Ascending aorta (tissue), 2 donors: ENCODE measurements around the gene ARHGAP45. TPM values are rescaled to one million over a fixed set of nuclear protein-coding genes. Genes with fewer than 3 reads are reported as not detected.
"Not testable (repeated sequence)": the region's sequence is repeated elsewhere in the genome, so short reads cannot be mapped to it uniquely, and the experiment has no call there.

Experiments
- DNase-seq, 2 donors: peaks; one replicate each; pipeline ENCODE4 v3.0.0-alpha.2; 2019; ENCODE audit warnings: low spot score in 2 of 2
- H3K27ac ChIP-seq, 2 donors: fragments of 200-600 bp; sonication (generic); one replicate each; pipeline ENCODE4 v1.5.1; 2016 to 2017; ENCODE audit warnings: mild to moderate bottlenecking in 1 of 2
- H3K27me3 ChIP-seq: fragments of 200-600 bp; sonication (generic); one replicate; pipeline ENCODE4 v1.5.1; 2017
- H3K36me3 ChIP-seq, 2 donors: fragments of 200-600 bp; sonication (generic); one replicate each; pipeline ENCODE4 v1.5.1; 2016
- H3K4me1 ChIP-seq, 2 donors: fragments of 200-600 bp; sonication (generic); one replicate each; pipeline ENCODE4 v1.5.1; 2016 to 2017; ENCODE audit warnings: mild to moderate bottlenecking in 1 of 2
- H3K4me3 ChIP-seq, 2 donors: fragments of 200-600 bp; sonication (generic); one replicate each; pipeline ENCODE4 v1.5.1; 2016 to 2017; ENCODE audit warnings: mild to moderate bottlenecking in 1 of 2
- H3K9me3 ChIP-seq, 2 donors: fragments of 200-600 bp; sonication (generic); one replicate each; pipeline ENCODE4 v1.5.1; 2016
- CTCF ChIP-seq, 3 experiments: fragments of 200-600 bp in 2 of 3; fragments of 450-650 bp in 1 of 3; sonication (generic) in 2 of 3; IDR thresholded peaks; one replicate each; pipeline ENCODE4 v1.5.1; 2016 to 2019; ENCODE audit warnings: antibody characterized with exemption in 3 of 3, mild to moderate bottlenecking in 1 of 3, moderate library complexity in 1 of 3
- intact Hi-C: fragments of 100-400 bp; cut with DNase I; formaldehyde crosslinking; loops from one replicate; pipeline ENCODE4 v1.15.1; 2023
- total RNA-seq: library from RNA; depleted of rRNA; stranded (reverse); fragments of >200 nt; gene quantifications from one replicate; pipeline ENCODE4 v1.1.0, GENCODE V29; 2016

ARHGAP45 gene
- total RNA-seq, 1 donor from 2014 or later, result 66.5 TPM

DNA sequence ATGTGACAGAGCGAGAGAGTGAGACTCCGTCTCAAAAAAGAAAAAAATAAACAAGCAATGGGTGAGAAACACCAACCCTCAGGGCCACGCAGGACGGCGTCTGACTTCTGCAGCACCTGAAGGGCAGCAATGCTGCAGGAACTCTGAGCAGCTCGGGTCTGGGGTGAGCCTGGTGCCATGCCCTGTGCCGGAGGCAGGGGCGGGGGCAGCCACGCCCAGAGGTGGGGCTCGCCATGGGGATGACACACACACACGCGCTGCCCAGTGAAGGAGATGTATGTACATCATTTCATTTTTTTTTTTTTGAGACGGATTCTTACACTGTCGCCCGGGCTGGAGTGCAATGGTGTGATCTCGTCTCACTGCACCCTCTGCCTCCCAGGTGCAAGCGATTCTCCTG lies 61.1 kb downstream of the ARHGAP45 start:
- no peaks in the 10 kb centered on the region for H3K27me3 ChIP-seq
- no peaks in the 10 kb centered on the region for H3K9me3 ChIP-seq
- H3K36me3 ChIP-seq, result peaks cover 31 to 42% of the 10 kb centered on the region in 2 donors
- intact Hi-C loops, result no loop called here
- peaks cover 8 to 39% of the 10 kb centered on the region in 2 donors for H3K4me1 ChIP-seq
- H3K27ac ChIP-seq, result no peak overlapping the region
- no peak for TF ChIP-seq CTCF (IDR thresholded peaks at IDR 0.05)
- DNase-seq, result no peak
- no peak overlapping the region for H3K4me3 ChIP-seq

DNA sequence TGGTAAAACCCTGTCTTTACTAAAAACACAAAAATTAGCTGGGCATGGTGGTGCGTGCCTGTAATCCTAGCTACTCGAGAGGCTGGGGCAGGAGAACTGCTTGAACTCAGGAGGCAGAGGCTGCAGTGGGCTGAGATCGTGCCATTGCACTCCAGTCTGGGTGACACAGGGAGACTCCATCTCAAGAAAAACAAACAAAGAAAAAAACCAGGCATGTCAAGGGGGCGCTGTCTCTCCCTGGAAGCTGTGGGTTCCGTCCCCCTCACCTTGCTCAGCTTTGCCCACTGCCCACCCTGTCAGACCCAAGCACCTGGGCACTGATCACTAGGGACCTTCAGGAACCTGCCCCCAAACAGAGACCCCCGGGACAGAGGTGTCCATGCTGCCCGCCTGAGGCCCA lies 62.1 kb downstream of the ARHGAP45 start:
- H3K9me3 ChIP-seq, H3K27me3 ChIP-seq, DNase-seq, H3K4me3 ChIP-seq, intact Hi-C loops: not testable (repeated sequence)
- Histone ChIP-seq H3K4me1 (peaks cover 8 to 44% of the 10 kb centered on the region in 2 donors), H3K27ac (peak overlapping the region in 1 of 2 donors; percentile 41), H3K36me3 (peaks cover 22 to 33% of the 10 kb centered on the region in 2 donors)

GRCh38 chr19:1129535-1129934 lies 62.6 kb downstream of the ARHGAP45 start:
- intact Hi-C loops, result no loop called here

GRCh38 chr19:1130771-1131717 lies 64.1 kb downstream of the ARHGAP45 start:
- DNase-seq, result no peak
- intact Hi-C loops, result loop anchor here (1.0 kb wide), 1 partner anchor 24 kb away; no protein-coding TSS in a partner anchor
- TF ChIP-seq CTCF (IDR thresholded peaks at IDR 0.05), result no peak

More at GRCh38 chr19:1129535-1129934, 62.6 kb downstream of the ARHGAP45 start:
- Histone ChIP-seq H3K27ac (peak overlapping the region; percentile 4 to 41), H3K4me1 (peaks cover 8 to 44% of the 10 kb centered on the region in 2 donors), H3K27me3 (no peaks in the 10 kb centered on the region), H3K9me3 (no peaks in the 10 kb centered on the region), H3K4me3 (no peak overlapping the region), H3K36me3 (peaks cover 17 to 28% of the 10 kb centered on the region in 2 donors)
- no peak for DNase-seq
- TF ChIP-seq CTCF (IDR thresholded peaks at IDR 0.05), result no peak

DNA sequence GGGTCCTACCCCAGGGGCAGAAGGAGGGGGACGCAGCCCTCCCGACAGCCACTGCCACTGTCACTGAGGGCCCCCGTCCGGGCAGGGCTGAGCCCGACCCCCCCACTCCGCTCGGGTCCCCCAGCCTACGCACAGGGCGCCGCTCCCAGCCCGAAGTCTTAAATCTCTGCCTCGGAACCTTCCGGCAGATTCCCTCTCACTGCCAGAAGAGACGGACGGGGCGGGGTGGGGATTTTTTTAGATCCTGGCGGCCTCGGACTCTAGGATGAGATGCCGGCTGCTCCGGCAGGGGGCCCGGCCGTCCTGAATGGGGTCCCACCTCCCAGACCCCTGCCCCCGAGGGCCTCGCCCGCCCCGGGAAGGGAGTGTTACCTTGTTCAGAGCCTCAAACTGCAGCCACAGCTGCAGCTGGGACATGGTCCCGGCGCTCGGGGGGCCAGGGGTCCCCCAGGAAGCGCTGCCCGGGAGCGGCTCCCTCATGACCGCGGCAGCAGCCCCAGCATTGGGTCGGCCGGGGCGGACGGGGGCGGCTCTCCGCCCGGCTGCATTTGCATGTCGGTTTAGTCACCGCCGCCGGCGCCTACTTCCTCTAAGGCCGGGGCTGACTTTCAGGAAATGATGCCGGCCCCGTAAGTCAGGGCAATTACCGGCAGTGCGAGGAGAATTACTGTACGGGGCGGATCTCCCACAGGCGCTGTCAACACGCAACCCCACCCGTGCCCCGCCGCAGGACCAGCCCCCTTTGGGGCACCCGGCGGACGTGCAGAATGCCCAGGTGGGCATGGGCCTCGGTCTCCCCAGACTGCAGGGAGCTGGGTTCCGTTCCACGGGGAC lies 65.0 kb downstream of the ARHGAP45 start:
- intact Hi-C loops, result loop anchor here (1.0 to 2.0 kb wide), 3 partner anchors 20 to 41 kb away; no protein-coding TSS in a partner anchor
- no peaks in the 10 kb centered on the region for H3K9me3 ChIP-seq
- peak; percentile 5 to 40 (median 16) for TF ChIP-seq CTCF (IDR thresholded peaks at IDR 0.05)
- H3K27me3 ChIP-seq, result no peaks in the 10 kb centered on the region
- peak overlapping the region; percentile 91 to 96 for H3K27ac ChIP-seq
- H3K4me3 ChIP-seq, result peak overlapping the region; percentile 61 to 74
- peak; percentile 75 to 97 for DNase-seq
- peaks cover 8 to 10% of the 10 kb centered on the region in 2 donors for H3K36me3 ChIP-seq
- H3K4me1 ChIP-seq, result peaks cover 8 to 34% of the 10 kb centered on the region in 2 donors

More at GRCh38 chr19:1130771-1131717, 64.1 kb downstream of the ARHGAP45 start:
- H3K4me3 ChIP-seq, result peak overlapping the region; percentile 61 to 74
- H3K4me1 ChIP-seq, result peaks cover 8 to 41% of the 10 kb centered on the region in 2 donors
- H3K27me3 ChIP-seq, result no peaks in the 10 kb centered on the region
- peaks cover 15 to 16% of the 10 kb centered on the region in 2 donors for H3K36me3 ChIP-seq
- H3K9me3 ChIP-seq, result no peaks in the 10 kb centered on the region
- H3K27ac ChIP-seq, result peak overlapping the region; percentile 91 to 96
